Left renal cortex interstitium (tissue), 4 donors: Measurements from ENCODE around the gene KCNIP3. TPM values are rescaled to one million over a fixed set of nuclear protein-coding genes. Genes with fewer than 3 reads are reported as not detected.

Source experiments
- DNase-seq, 4 donors: peaks; one replicate each; pipeline ENCODE4 v3.0.0-alpha.2; 2013; ENCODE audit warnings: low read depth in 4 of 4, low spot score in 2 of 4, missing footprints in 1 of 4
- polyA plus RNA-seq, 4 donors: library from polyadenylated mRNA; unstranded; fragments of 120-200 nt; gene quantifications; one replicate each; pipeline ENCODE4 v1.2.1, GENCODE V29; 2013; ENCODE audit not compliant: insufficient read length in 4 of 4

KCNIP3 gene
- polyA plus RNA-seq, 4 donors, result 14.5 to 22.3 (median 16.9) TPM

- no peak for DNase-seq
Measured at GRCh38 chr2:95380731-95381130, 83.6 kb downstream of the KCNIP3 start.

GRCh38 chr2:95381212-95382191 is 84.4 kb downstream of the KCNIP3 start:
- no peak for DNase-seq

GRCh38 chr2:95382192-95382591 is 85.0 kb downstream of the KCNIP3 start:
- DNase-seq, result no peak

- no peak for DNase-seq
Measured at GRCh38 chr2:95382686-95383634, 85.8 kb downstream of the KCNIP3 start.

GRCh38 chr2:95383635-95384027 is 86.5 kb downstream of the KCNIP3 start:
- DNase-seq, result no peak

GRCh38 chr2:95384854-95385569 is 87.9 kb downstream of the KCNIP3 start:
- DNase-seq, result no peak

- no peak for DNase-seq
Measured at GRCh38 chr2:95385570-95385984, 88.4 kb downstream of the KCNIP3 start.

- no peak for DNase-seq
Measured at GRCh38 chr2:95386031-95386430, 88.9 kb downstream of the KCNIP3 start.

GRCh38 chr2:95387358-95387757 is 90.2 kb downstream of the KCNIP3 start:
- no peak for DNase-seq

GRCh38 chr2:95388091-95388692 is 91.0 kb downstream of the KCNIP3 start:
- no peak for DNase-seq

GRCh38 chr2:95388856-95389244 is 91.7 kb downstream of the KCNIP3 start:
- DNase-seq, result no peak

- no peak for DNase-seq
Measured at GRCh38 chr2:95389245-95390119, 92.3 kb downstream of the KCNIP3 start.

GRCh38 chr2:95390272-95390880 is 93.2 kb downstream of the KCNIP3 start:
- no peak for DNase-seq

- no peak for DNase-seq
Measured at GRCh38 chr2:95390881-95391321, 93.8 kb downstream of the KCNIP3 start.

GRCh38 chr2:95391641-95392310 is 94.6 kb downstream of the KCNIP3 start:
- DNase-seq, result no peak

GRCh38 chr2:95392320-95392719 is 95.2 kb downstream of the KCNIP3 start:
- no peak for DNase-seq

- no peak for DNase-seq
Measured at GRCh38 chr2:95392730-95393455, 95.7 kb downstream of the KCNIP3 start.
